HepG2 (cell line): Measurements from ENCODE around the gene ZNF396. TPM values are rescaled to one million over a fixed set of nuclear protein-coding genes. Genes with fewer than 3 reads are reported as not detected.

Experiments used
- BRCA1 ChIP-seq: sonication (generic); formaldehyde crosslinking; IDR thresholded peaks from 2 replicates; pipeline ENCODE4 v1.4.0; 2020; ENCODE audit warnings: missing genetic modification reagents
- HNF1B ChIP-seq: sonication (generic); formaldehyde crosslinking; IDR thresholded peaks from 2 replicates; pipeline ENCODE4 v1.5.1; 2020; ENCODE audit warnings: mild to moderate bottlenecking, moderate library complexity, missing genetic modification reagents
- MYPOP ChIP-seq: sonication (generic); formaldehyde crosslinking; IDR thresholded peaks from 2 replicates; pipeline ENCODE4 v1.8.1; 2023; ENCODE audit warnings: mild to moderate bottlenecking, moderate library complexity, missing genetic modification reagents
- RFX3 ChIP-seq: IDR thresholded peaks from 2 replicates; pipeline ENCODE4 v1.6.1; 2016; ENCODE audit warnings: missing biosample characterization, missing genetic modification reagents
- SALL1 ChIP-seq: sonication (generic); formaldehyde crosslinking; IDR thresholded peaks from 2 replicates; pipeline ENCODE4 v1.8.0; 2022; ENCODE audit warnings: mild to moderate bottlenecking, missing genetic modification reagents
- SOX6 ChIP-seq, 2 experiments: fragments of 450-650 bp in 1 of 2; sonication (generic) in 1 of 2; formaldehyde crosslinking in 1 of 2; IDR thresholded peaks; 2 replicates each; pipeline versions ENCODE4 v1.4.0 to v1.6.1; 2017 to 2020; ENCODE audit warnings: antibody characterized with exemption in 1 of 2, mild to moderate bottlenecking in 1 of 2, missing genetic modification reagents in 1 of 2
- SP4 ChIP-seq: sonication (generic); formaldehyde crosslinking; IDR thresholded peaks from 2 replicates; pipeline ENCODE4 v1.8.1; 2023; ENCODE audit warnings: mild to moderate bottlenecking, missing genetic modification reagents
- TEAD3 ChIP-seq: optimal IDR thresholded peaks from 2 replicates; pipeline ENCODE3; 2016; ENCODE audit warnings: borderline replicate concordance
- THAP11 ChIP-seq: IDR thresholded peaks from 2 replicates; pipeline ENCODE4 v1.6.1; 2016; ENCODE audit warnings: missing biosample characterization, missing genetic modification reagents
- ZBED4 ChIP-seq: sonication (generic); formaldehyde crosslinking; IDR thresholded peaks from 2 replicates; pipeline ENCODE4 v1.4.0; 2020; ENCODE audit warnings: missing genetic modification reagents, borderline replicate concordance
- ZNF205 ChIP-seq: IDR thresholded peaks from 2 replicates; pipeline ENCODE4 v1.6.1; 2018; ENCODE audit warnings: missing biosample characterization, missing genetic modification reagents
- ZNF331 ChIP-seq: sonication (generic); formaldehyde crosslinking; IDR thresholded peaks from 2 replicates; pipeline ENCODE4 v1.4.0; 2020; ENCODE audit warnings: missing genetic modification reagents
- ZNF589 ChIP-seq: sonication (generic); formaldehyde crosslinking; conservative IDR thresholded peaks from 2 replicates; pipeline ENCODE4 v1.8.0; 2022; ENCODE audit warnings: mild to moderate bottlenecking, moderate library complexity, missing genetic modification reagents
- polyA plus RNA-seq, 8 experiments: library from polyadenylated mRNA; depleted of rRNA in 3 of 8; stranded (reverse) in 7 of 8; unstranded in 1 of 8; fragments of >200 nt; fragmentation: Illumina TruSeq in 4 of 8; extraction: Trizol in 4 of 8; gene quantifications; 2 replicates each; pipeline versions ENCODE4 v1.2.1 to v1.2.3, GENCODE V29; 2011 to 2016; ENCODE audit warnings: low read depth in 4 of 8, missing spikeins in 1 of 8, mixed read lengths in 1 of 8; ENCODE audit not compliant: insufficient read depth in 1 of 8
- total RNA-seq, 5 experiments: library from RNA; depleted of rRNA; stranded (reverse); fragments of >200 nt; fragmentation: Illumina TruSeq; extraction: Trizol; gene quantifications; 2 replicates each; pipeline ENCODE4 v1.2.3, GENCODE V29; 2016; ENCODE audit warnings: low read depth in 1 of 5

The ZNF396 gene
- total and polyA plus RNA-seq, 2 of the 13 experiments (the other 11 are each of a cell fraction or from before 2014, with no cell fraction given): 0.25 to 0.75 TPM

- peak; percentile 81 for TF ChIP-seq RFX3
- peak; percentile 47; the same call in 1 of the 2 replicates for TF ChIP-seq HNF1B (CRISPR knock-in tag)
- TF ChIP-seq ZNF589: no peak
- no peak; the same call in 1 of the 2 replicates for TF ChIP-seq ZNF205 (CRISPR knock-in tag)
- TF ChIP-seq BRCA1 (CRISPR knock-in tag): no peak
- TF ChIP-seq MYPOP (CRISPR knock-in tag): peak; percentile 64; the same call in 1 of the 2 replicates
- peak; percentile 59; the same call in 1 of the 2 replicates for TF ChIP-seq THAP11 (CRISPR knock-in tag)
- peak; percentile 45 for TF ChIP-seq TEAD3 (CRISPR knock-in tag)
- 0 out of 2 replicates have a peak, but pooled peaks have one; percentile 4 for TF ChIP-seq SALL1 (CRISPR knock-in tag)
- TF ChIP-seq ZBED4 (CRISPR knock-in tag): peak; percentile 85; the same call in 1 of the 2 replicates
- TF ChIP-seq SOX6 (IDR thresholded peaks at IDR 0.05): no peak
- peak; percentile 37; the same call in 1 of the 2 replicates for TF ChIP-seq SOX6 (CRISPR knock-in tag; IDR thresholded peaks at IDR 0.05)
- peak; percentile 58; the same call in 1 of the 2 replicates for TF ChIP-seq SP4
- 0 out of 2 replicates have a peak, but pooled peaks have one; percentile 11 for TF ChIP-seq ZNF331 (CRISPR knock-in tag)
Observed at GRCh38 chr18:35376742-35377695, at the start of gene ZNF396 (continued).
